ENCODE data around the gene ECE1.

ECE1 gene

DNA sequence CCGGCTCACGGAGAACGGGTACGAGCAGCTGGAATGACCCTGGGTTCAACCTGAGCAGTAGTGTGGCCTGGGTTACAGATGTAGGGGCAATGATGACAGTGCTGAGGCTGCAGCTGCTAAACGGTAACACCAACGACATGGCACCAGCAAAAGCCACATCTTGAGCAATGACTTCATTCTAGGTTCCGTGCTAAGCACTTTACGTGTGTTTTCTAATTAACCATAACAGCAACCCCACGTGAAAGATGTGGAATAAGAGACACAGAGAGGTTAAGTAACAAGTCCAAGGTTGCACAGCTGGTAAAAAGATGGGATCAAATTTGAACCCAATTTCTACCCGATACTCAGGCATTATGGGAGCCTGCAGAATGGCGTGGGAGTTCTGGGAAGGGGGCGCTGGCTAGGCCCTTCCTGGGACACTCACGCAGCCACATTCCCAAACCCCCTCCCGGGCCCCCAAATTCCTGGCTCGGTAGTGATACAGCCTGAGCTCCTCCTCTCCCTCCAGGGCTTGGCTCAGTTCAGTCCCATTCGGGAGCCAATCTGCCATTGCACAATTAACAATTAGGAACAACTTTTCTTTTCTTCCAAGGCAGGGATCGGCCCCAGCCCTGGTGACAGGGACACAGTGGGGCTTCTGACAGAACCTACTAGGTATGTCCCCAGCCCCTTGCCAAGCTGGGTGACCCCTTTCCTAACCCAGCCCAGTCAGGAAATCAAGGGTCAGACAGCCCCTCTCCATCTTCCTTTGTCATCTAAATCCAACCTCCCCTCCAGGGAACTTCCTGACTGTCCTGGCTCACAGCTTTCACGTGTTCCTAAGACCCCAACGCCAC, 23.8 kb upstream of the ECE1 start:
- Histone ChIP-seq H3K4me1 (ENCODE audit: control insufficient read depth, insufficient read depth, low read length) (peaks cover 54% of the 10 kb centered on the region), H3K4me2 (ENCODE audit: low read length) (no peak overlapping the region), H3K9me3 (replicated peaks; ENCODE audit: low read length) (no peaks in the 10 kb centered on the region), H3K27me3 (ENCODE audit: control insufficient read depth, insufficient read depth, low read length) (no peaks in the 10 kb centered on the region), H3K4me3 (ENCODE audit: low read length) (no peak overlapping the region), H3K9ac (ENCODE audit: low read depth, low read length) (no peak overlapping the region), H3K36me3 (ENCODE audit: insufficient read depth, low read length) (no peaks in the 10 kb centered on the region)

DNA sequence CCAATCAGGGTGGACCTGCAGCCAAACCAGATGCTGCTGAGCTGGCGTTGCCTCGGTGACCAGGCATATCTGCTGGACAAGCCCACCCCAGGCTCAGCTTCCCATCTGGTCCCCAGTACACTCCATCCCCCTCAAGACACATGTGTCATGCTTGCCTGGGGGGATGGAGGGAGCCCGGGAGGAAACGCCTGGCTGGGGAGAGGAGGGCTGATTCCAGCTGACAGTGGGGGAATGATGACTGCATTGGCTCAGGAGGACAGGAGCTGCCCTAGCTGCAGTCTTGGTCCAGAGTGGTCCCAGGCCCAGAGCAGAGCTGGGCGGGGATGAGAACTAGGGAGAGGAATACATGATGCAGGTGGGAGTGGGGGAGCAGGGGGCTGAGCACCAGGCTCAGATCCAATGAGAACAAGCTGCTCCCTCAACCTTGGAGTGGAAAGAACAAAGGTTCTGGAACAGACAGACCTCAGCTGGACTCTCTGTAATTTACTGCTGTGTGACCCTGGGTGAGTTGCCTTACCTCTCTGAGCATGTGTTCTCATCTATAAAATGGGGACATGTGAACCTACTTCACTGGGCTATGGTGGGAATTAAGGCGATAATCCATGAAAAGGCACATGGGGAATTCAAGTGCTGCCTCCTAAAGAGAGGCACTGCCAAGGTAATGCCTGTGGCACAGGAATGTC, 23.1 kb upstream of the ECE1 start:
- Histone ChIP-seq H3K4me1 (ENCODE audit: control insufficient read depth, insufficient read depth, low read length) (peaks cover 51% of the 10 kb centered on the region), H3K27me3 (ENCODE audit: control insufficient read depth, insufficient read depth, low read length) (no peaks in the 10 kb centered on the region), H3K36me3 (ENCODE audit: insufficient read depth, low read length) (no peaks in the 10 kb centered on the region), H3K4me2 (ENCODE audit: low read length) (no peak overlapping the region), H3K4me3 (ENCODE audit: low read length) (no peak overlapping the region), H3K9me3 (replicated peaks; ENCODE audit: low read length) (no peaks in the 10 kb centered on the region), H3K9ac (ENCODE audit: low read depth, low read length) (no peak overlapping the region)

DNA sequence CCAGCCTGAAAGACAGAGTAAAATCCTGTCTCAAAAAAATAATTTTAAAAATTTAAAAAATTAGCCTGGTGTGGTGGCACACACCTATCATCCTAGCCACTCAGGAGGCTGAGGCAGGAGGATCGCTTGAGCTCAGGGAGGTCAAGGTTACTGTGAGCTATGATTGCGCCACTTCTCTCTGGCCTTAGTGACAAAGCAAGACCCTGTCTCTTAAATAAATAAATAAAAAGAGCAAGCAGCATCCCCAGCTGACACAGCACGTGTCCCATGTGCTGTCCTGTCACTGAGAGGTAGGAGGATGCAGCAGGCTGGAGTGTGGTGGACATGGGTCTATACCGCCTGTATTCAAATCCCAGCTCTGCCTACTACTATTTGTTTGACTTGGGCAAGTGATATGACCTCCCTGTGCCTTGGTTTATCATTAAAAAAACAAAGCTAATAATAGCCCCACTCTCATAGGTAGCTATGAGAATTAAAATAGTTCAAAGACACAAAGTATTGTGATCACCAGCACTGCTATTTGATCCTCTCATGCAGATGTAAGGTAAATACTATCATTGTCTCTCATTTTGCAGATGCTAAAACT, 22.2 kb upstream of the ECE1 start:
- Histone ChIP-seq H3K4me1 (ENCODE audit: control insufficient read depth, insufficient read depth, low read length) (peaks cover 44% of the 10 kb centered on the region), H3K4me3 (ENCODE audit: low read length) (no peak overlapping the region), H3K36me3 (ENCODE audit: insufficient read depth, low read length) (no peaks in the 10 kb centered on the region), H3K27me3 (ENCODE audit: control insufficient read depth, insufficient read depth, low read length) (no peaks in the 10 kb centered on the region), H3K4me2 (ENCODE audit: low read length) (no peak overlapping the region), H3K9me3 (replicated peaks; ENCODE audit: low read length) (no peaks in the 10 kb centered on the region), H3K9ac (ENCODE audit: low read depth, low read length) (no peak overlapping the region)

DNA sequence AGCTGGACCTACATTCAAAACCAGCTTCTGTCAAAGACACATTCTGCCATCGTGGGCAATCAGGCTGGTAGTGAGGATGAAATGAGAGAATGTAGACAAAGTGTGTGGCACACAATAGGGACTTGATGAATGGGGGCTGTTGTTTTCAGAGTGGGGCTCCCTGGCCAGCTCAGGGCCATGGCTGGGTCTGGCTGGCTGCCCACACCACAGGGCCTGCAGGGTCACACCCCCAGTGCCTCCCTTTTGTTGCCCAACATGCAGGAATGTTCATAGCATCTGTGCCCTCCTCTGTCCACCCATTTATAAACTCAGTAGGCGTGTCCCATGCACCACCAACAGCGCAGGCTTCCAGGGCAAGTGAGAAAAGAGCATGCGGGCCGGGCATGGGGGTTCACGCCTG, 20.8 kb upstream of the ECE1 start:
- peaks cover 43% of the 10 kb centered on the region for H3K4me1 ChIP-seq (ENCODE audit: control insufficient read depth, insufficient read depth, low read length)
- no peak overlapping the region for H3K9ac ChIP-seq (ENCODE audit: low read depth, low read length)
- H3K4me2 ChIP-seq (ENCODE audit: low read length) = no peak overlapping the region
- H3K4me3 ChIP-seq (ENCODE audit: low read length) = no peak overlapping the region
- no peaks in the 10 kb centered on the region for H3K36me3 ChIP-seq (ENCODE audit: insufficient read depth, low read length)
- no peaks in the 10 kb centered on the region for H3K27me3 ChIP-seq (ENCODE audit: control insufficient read depth, insufficient read depth, low read length)
- no peaks in the 10 kb centered on the region for H3K9me3 ChIP-seq (replicated peaks; ENCODE audit: low read length)

DNA sequence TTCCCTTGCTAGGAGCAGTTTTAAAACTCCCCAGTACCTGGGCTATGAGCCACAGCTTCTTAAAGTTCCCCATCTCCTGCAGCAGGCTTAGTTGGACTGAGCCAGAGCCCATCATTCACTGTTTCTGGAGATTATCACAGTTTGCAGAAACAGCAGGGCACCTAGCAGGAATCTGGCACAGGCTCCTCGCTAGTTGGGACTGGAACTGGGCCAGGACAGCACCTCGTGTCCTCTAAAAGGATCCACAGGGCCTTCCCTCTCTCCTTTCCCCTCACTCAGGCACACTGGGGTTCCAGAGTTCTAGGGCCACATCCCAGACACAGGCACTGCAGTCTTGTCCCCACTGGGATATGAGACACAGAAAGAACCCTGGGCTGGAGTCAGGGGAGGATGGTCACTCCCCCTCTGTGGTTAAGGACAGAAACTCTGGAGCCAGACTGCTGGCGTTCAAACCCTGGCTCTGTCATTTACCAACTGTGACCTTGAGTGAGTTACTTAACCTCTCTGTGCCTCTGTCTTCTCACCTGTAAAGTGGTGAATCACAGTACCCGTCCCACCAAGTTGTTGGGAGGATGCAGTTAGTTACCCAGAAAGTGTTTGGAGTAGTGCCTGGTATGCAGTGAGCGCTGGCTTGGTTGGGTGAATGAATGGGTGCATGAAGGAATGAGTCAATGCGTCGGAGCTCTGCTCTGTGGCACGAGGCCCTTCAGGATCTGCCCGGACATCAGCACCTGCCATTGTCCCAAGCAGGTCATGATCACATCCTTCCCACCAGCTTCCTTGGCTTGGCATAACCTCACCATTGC, 18.8 kb upstream of the ECE1 start:
- H3K9me3 ChIP-seq (replicated peaks; ENCODE audit: low read length) = no peaks in the 10 kb centered on the region
- H3K27me3 ChIP-seq (ENCODE audit: control insufficient read depth, insufficient read depth, low read length) = no peaks in the 10 kb centered on the region
- no peak overlapping the region for H3K4me3 ChIP-seq (ENCODE audit: low read length)
- H3K36me3 ChIP-seq (ENCODE audit: insufficient read depth, low read length) = no peaks in the 10 kb centered on the region
- H3K9ac ChIP-seq (ENCODE audit: low read depth, low read length) = no peak overlapping the region
- peaks cover 50% of the 10 kb centered on the region for H3K4me1 ChIP-seq (ENCODE audit: control insufficient read depth, insufficient read depth, low read length)
- no peak overlapping the region for H3K4me2 ChIP-seq (ENCODE audit: low read length)

DNA sequence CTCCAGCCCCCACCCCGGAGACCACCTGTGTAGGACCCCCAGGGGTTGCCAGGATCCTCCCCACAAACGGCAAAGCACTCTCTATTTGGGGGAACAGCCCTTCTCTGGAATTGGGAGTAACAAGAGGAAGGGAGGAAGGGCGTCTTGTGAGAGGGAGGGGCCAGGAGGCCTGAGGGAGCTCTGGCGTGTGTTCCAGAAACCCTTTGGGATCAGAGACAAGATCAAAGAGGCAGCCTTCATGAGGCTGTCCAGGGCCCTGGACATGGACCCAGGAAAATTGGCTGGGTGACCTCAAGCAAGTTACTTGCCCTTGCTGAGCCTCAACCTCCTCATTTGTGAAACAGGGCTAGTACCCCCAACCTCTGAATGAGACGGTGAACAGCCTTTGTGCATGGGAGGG, 18.1 kb upstream of the ECE1 start:
- H3K27me3 ChIP-seq (ENCODE audit: control insufficient read depth, insufficient read depth, low read length) = no peaks in the 10 kb centered on the region
- H3K4me1 ChIP-seq (ENCODE audit: control insufficient read depth, insufficient read depth, low read length) = peaks cover 49% of the 10 kb centered on the region
- H3K9ac ChIP-seq (ENCODE audit: low read depth, low read length) = no peak overlapping the region
- H3K4me3 ChIP-seq (ENCODE audit: low read length) = no peak overlapping the region
- no peak overlapping the region for H3K4me2 ChIP-seq (ENCODE audit: low read length)
- H3K36me3 ChIP-seq (ENCODE audit: insufficient read depth, low read length) = no peaks in the 10 kb centered on the region
- H3K9me3 ChIP-seq (replicated peaks; ENCODE audit: low read length) = no peaks in the 10 kb centered on the region

DNA sequence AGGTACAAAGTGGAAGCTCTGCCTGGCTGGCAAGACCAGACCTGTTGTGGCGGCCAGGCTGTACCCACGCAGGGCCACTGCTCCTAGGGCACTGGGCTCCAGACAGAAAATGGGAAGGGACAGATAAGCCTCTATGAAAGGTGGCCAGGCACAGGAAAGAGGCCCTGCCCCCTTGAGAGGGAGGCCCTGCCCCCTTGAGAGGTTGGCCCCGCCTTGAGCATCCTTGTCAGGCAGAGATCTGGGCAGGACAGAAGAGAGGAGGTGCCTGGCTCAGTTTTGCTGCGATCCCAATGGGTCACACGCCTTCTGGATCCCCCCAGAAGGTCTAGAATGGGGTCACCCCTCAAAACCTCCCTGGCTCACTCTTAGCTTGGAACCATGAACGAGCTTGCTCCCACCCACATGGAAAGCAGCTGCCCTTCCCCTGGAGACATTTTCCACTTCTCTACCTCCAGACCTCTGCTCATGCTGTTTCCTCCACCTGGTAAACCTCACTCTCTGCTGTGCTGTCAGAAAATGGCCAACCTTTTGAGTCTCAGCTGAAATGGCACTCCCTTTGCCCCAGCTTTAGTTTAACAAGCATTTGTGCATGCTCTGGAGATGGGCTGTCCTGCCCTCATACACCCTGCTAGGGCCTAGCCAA, 17.5 kb upstream of the ECE1 start:
- Histone ChIP-seq H3K27me3 (ENCODE audit: control insufficient read depth, insufficient read depth, low read length) (no peaks in the 10 kb centered on the region), H3K4me3 (ENCODE audit: low read length) (no peak overlapping the region), H3K36me3 (ENCODE audit: insufficient read depth, low read length) (no peaks in the 10 kb centered on the region), H3K9ac (ENCODE audit: low read depth, low read length) (no peak overlapping the region), H3K9me3 (replicated peaks; ENCODE audit: low read length) (no peaks in the 10 kb centered on the region), H3K4me1 (ENCODE audit: control insufficient read depth, insufficient read depth, low read length) (peaks cover 49% of the 10 kb centered on the region), H3K4me2 (ENCODE audit: low read length) (no peak overlapping the region)

DNA sequence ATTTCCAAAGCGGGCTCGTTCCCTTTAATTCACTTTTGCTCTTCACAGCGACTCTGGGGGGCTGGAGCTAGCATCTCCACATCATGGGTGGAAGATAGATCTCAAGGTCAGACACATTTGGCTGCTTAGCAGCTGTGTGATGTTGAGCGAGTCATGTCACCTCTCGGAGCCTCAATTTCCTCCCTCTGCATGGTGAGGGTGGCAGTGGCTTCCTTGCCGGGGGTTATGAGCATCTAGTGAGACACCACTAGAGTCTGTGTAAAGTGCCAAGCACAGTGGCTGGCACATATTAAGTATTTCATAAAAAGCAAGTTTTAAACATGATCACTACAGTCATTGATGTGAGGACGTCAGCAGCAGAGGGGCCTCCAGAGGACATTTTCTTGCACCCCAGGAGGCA, 16.9 kb upstream of the ECE1 start:
- peaks cover 54% of the 10 kb centered on the region for H3K4me1 ChIP-seq (ENCODE audit: control insufficient read depth, insufficient read depth, low read length)
- no peaks in the 10 kb centered on the region for H3K27me3 ChIP-seq (ENCODE audit: control insufficient read depth, insufficient read depth, low read length)
- no peak overlapping the region for H3K9ac ChIP-seq (ENCODE audit: low read depth, low read length)

DNA sequence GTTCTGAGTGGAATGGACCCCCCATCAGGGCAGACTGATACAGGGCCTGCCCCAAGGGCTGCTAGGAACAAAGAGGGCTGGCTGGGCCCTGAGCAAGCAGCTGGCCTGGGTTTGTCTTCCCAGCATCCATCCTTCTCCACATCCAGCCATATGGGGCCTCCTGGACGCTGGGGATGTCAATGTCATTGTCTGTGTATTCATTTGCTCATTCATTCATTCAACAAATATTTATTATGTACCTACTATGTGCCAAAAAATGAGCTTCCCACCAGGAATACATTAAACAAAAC, 15.6 kb upstream of the ECE1 start:
- no peaks in the 10 kb centered on the region for H3K27me3 ChIP-seq (ENCODE audit: control insufficient read depth, insufficient read depth, low read length)

More for the DNA sequence above, 16.9 kb upstream of the ECE1 start:
- Histone ChIP-seq H3K4me2 (ENCODE audit: low read length) (no peak overlapping the region), H3K9me3 (replicated peaks; ENCODE audit: low read length) (no peaks in the 10 kb centered on the region), H3K4me3 (ENCODE audit: low read length) (no peak overlapping the region), H3K36me3 (ENCODE audit: insufficient read depth, low read length) (no peaks in the 10 kb centered on the region)

DNA sequence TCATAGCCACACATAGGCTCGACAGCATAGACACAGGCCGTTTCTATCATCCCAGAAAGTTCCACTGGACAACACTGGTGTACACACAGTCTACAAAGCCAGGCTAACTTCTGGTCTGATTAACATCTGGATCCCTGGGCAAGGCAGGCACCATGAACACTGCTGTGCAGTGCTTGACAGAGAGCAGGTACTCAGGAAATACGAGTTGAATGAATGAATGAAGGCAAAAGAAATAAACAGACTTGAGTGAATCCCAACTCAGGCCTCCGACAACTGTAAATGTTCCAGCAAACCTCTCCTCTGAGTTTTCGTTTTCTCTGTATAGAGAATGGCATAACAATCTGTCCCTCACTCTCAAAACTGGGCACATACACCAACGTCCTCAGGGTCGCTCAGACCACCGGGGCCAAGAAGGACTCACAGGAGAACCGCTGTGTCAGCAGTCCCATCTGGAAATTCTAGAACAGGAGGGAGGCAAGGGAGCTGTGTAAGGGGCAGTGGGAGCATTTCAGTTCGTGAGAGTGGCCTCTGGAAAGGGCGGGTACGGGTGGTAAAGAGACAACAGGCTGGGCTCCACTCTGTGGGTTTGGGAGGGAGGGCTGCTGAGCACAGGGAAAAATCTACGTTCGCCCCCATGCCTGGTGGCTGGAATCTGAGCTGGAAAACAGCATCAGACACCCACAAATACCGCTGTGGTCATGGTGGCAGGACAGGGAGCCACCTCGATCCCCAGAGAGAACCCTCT, 15.1 kb upstream of the ECE1 start:
- no peak overlapping the region for H3K4me2 ChIP-seq (ENCODE audit: low read length)
- H3K36me3 ChIP-seq (ENCODE audit: insufficient read depth, low read length) = no peaks in the 10 kb centered on the region
- H3K4me1 ChIP-seq (ENCODE audit: control insufficient read depth, insufficient read depth, low read length) = peaks cover 45% of the 10 kb centered on the region
- no peak overlapping the region for H3K4me3 ChIP-seq (ENCODE audit: low read length)
- H3K9me3 ChIP-seq (replicated peaks; ENCODE audit: low read length) = no peaks in the 10 kb centered on the region
- no peak overlapping the region for H3K9ac ChIP-seq (ENCODE audit: low read depth, low read length)
- no peaks in the 10 kb centered on the region for H3K27me3 ChIP-seq (ENCODE audit: control insufficient read depth, insufficient read depth, low read length)

More for the DNA sequence above, 15.6 kb upstream of the ECE1 start:
- Histone ChIP-seq H3K9me3 (replicated peaks; ENCODE audit: low read length) (no peaks in the 10 kb centered on the region), H3K4me2 (ENCODE audit: low read length) (no peak overlapping the region), H3K9ac (ENCODE audit: low read depth, low read length) (no peak overlapping the region), H3K4me1 (ENCODE audit: control insufficient read depth, insufficient read depth, low read length) (peaks cover 49% of the 10 kb centered on the region), H3K4me3 (ENCODE audit: low read length) (no peak overlapping the region), H3K36me3 (ENCODE audit: insufficient read depth, low read length) (no peaks in the 10 kb centered on the region)
